NCI-H446 treated with DMSO at 0.1 percent for 48 hours (cell line): ENCODE data around the gene SETD5.

ENCODE experiments used
- DNase-seq: peaks from one replicate; lab custom pipeline; 2025; lab: John Stamatoyannopoulos, UW

SETD5 gene

DNA sequence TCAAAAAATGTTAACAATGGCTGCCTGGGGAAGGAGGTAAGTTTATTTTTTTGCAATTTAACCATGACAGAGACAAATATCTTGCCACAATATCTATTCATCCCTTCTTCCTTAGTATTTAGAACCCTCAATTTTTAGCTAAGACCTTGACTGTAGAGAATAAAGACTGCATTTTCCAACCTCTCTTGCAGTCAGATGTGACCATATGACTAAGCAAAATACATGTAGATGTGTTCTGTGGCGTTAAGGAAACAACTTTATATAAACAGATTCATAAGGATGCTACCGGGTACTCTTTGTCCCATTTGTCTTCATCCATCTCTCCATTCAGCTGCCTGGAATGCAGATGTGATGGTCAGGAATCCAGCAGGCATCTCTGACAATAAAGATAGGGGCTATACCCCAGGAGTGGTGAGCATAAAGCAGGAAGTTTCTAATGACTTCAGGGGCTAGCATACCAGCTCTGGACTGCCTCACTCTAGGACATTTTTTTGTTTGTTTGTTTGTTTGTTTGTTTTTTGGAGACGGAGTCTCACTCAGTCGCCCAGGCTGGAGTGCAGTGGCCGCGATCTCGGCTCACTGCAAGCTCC, 115.1 kb downstream of the SETD5 start:
- DNase-seq, result no peak

DNA sequence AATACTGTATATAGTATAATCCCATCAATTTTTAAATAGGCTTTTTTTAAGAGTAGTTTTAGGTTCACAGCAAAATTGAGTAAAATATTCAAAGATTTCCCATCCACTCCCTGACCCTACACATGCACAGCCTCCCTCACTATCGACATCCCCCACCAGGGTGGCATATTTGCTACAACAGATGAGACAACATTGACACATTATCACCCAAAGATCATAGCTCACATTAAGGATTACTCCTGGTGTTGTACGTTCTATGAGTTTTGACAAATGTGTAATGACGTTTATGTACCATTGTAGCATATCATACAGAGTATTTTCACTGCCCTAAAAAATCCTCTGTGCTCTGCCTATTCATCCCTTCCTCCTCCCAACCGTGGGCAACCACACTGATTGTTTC, 116.9 kb downstream of the SETD5 start:
- DNase-seq, result no peak

DNA sequence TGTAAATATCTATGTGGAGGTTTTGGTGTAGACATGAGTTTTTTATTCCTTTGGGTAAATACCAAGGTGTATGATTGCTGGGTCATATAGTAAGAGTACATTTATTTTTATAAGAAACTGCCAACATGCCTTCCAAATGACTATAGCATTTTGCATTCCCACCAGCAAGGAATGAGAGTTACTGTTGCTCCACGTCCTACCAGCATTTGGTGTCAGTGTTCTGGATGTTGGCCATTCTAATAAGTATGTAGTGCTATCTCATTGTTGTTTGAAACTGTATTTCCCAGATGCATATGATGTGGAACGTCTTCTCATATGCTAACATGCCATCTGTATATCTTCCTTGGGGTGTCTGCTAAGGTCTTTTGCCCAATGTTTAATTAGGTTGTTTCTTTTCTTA, 117.5 kb downstream of the SETD5 start:
- no peak for DNase-seq

DNA sequence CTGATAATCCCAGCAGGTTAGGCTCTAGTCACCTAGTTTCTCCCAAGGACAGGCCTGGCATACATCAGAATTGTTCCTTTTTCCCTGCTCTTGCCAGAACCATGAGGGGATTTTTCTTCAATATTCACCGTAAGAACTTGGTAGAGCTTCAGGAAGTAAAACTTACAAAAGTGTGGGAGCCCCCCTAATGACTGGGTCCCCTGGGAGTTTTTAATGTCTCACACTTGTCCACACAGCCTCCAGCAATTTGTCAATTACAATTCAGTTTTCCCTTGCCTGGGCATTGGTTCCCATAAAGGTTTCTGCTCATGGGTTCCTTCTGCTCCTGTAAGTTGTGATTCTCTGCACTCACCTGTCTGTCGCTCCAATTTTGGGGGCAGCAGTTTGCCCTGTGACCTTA, 127.7 kb downstream of the SETD5 start:
- DNase-seq, result no peak
